Mesendoderm (in vitro differentiated cells): ENCODE measurements around the gene CCDC7.
"Not testable (repeated sequence)": the region's sequence is repeated elsewhere in the genome, so short reads cannot be mapped to it uniquely, and the experiment has no call there.

Experiments used
- DNase-seq: peaks from one replicate; pipeline ENCODE4 v3.0.0; 2013
- H2AK5ac ChIP-seq: 2 replicates; pipeline ENCODE4 v1.6.1; 2013; ENCODE audit warnings: low read length, inconsistent platforms
- H2BK120ac ChIP-seq: 2 replicates; pipeline ENCODE4 v1.6.1; 2013; ENCODE audit warnings: low read depth, mild to moderate bottlenecking, low read length, moderate library complexity, mixed read lengths
- H2BK15ac ChIP-seq: replicated peaks from 2 replicates; pipeline ENCODE4 v1.6.1; 2013; ENCODE audit warnings: low read depth, mild to moderate bottlenecking, moderate library complexity
- H2BK5ac ChIP-seq: 2 replicates; pipeline ENCODE4 v1.6.1; 2013; ENCODE audit warnings: low read length, inconsistent platforms
- H3K18ac ChIP-seq: 2 replicates; pipeline ENCODE4 v1.6.1; 2013; ENCODE audit warnings: mild to moderate bottlenecking, low read length, mixed read lengths
- H3K23ac ChIP-seq: one replicate; pipeline ENCODE4 v1.6.1; 2013; ENCODE audit warnings: low read length
- H3K27ac ChIP-seq: 2 replicates; pipeline ENCODE4 v1.5.1; 2013; ENCODE audit warnings: low read depth, mild to moderate bottlenecking, inconsistent platforms, low read length, moderate library complexity
- H3K27me3 ChIP-seq: 2 replicates; pipeline ENCODE4 v1.6.1; 2013; ENCODE audit warnings: low read length, control low read depth, mild to moderate bottlenecking, inconsistent platforms; ENCODE audit not compliant: insufficient read depth, poor library complexity
- H3K36me3 ChIP-seq: 2 replicates; pipeline ENCODE4 v1.6.1; 2013; ENCODE audit warnings: low read length, inconsistent platforms; ENCODE audit not compliant: control insufficient read depth, insufficient read depth
- H3K4ac ChIP-seq: one replicate; pipeline ENCODE4 v1.6.1; 2013; ENCODE audit warnings: low read depth, mild to moderate bottlenecking, low read length, moderate library complexity
- H3K4me1 ChIP-seq: 2 replicates; pipeline ENCODE4 v1.6.1; 2013; ENCODE audit warnings: low read depth, low read length, inconsistent platforms; ENCODE audit not compliant: control insufficient read depth
- H3K4me2 ChIP-seq: 2 replicates; pipeline ENCODE4 v1.6.1; 2013; ENCODE audit warnings: low read length
- H3K4me3 ChIP-seq: 2 replicates; pipeline ENCODE4 v1.5.1; 2013; ENCODE audit warnings: mild to moderate bottlenecking, low read length
- H3K56ac ChIP-seq: one replicate; pipeline ENCODE4 v1.6.1; 2013; ENCODE audit warnings: low read length
- H3K79me1 ChIP-seq: 2 replicates; pipeline ENCODE4 v1.6.1; 2013; ENCODE audit warnings: low read length, inconsistent platforms
- H3K79me2 ChIP-seq: 2 replicates; pipeline ENCODE4 v1.6.1; 2013; ENCODE audit warnings: mild to moderate bottlenecking, low read length; ENCODE audit not compliant: control insufficient read depth, insufficient read depth
- H3K9ac ChIP-seq: 2 replicates; pipeline ENCODE4 v1.6.1; 2013; ENCODE audit warnings: low read length, inconsistent platforms
- H4K5ac ChIP-seq: one replicate; pipeline ENCODE4 v1.6.1; 2013; ENCODE audit warnings: low read length
- H4K8ac ChIP-seq: one replicate; pipeline ENCODE4 v1.6.1; 2013; ENCODE audit warnings: low read depth, mild to moderate bottlenecking, control low read depth, low read length, moderate library complexity
- WGBS: extraction: QIAGEN DNeasy Blood & Tissue Kit; methylation state at CpG from one replicate; pipeline ENCODE4 v1.1.7; 2013; ENCODE audit warnings: low lambda C conversion rate, missing lambda C conversion rate; ENCODE audit not compliant: insufficient coverage; ENCODE audit errors: extremely low coverage; 5-methylcytosine and 5-hydroxymethylcytosine counted together

CCDC7 gene

DNA sequence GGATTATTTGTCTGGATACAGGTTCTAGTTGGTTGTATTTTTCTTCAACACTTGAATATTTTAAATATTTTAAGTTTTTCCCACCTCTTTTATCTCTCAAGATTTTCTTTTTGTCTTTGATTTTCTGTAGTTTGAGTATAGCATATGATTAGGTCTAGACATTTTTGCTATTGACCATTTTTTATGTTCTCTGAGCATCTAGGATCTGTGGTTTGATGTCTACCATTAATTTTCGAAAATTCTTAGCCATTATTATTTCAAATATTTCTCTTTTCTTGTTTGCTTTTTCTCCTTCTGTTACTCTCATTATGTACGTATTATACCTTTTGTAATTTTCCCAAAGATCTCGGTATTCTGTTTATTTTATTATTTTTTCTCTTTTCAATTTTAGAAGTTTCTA, 293.0 kb downstream of the CCDC7 start:
- Histone ChIP-seq H3K4me1 (no peaks in the 10 kb centered on the region), H3K36me3 (no peaks in the 10 kb centered on the region), H3K4me3 (no peak overlapping the region), H3K18ac (no peak overlapping the region), H4K5ac (no peak overlapping the region), H3K23ac (no peak overlapping the region), H3K4ac (no peak overlapping the region), H3K4me2 (no peak overlapping the region), H4K8ac (no peak overlapping the region), H2AK5ac (no peak overlapping the region), H3K56ac (no peak overlapping the region), H3K79me2 (no peaks in the 10 kb centered on the region), H3K27ac (no peak overlapping the region), H3K27me3 (no peaks in the 10 kb centered on the region), H2BK5ac (no peak overlapping the region), H2BK15ac (no peak overlapping the region), H3K79me1 (no peaks in the 10 kb centered on the region), H3K9ac (no peak overlapping the region), H2BK120ac (no peak overlapping the region)
- no CpG with 5 or more reads among the region's 3 CpGs for WGBS
- DNase-seq = no peak

DNA sequence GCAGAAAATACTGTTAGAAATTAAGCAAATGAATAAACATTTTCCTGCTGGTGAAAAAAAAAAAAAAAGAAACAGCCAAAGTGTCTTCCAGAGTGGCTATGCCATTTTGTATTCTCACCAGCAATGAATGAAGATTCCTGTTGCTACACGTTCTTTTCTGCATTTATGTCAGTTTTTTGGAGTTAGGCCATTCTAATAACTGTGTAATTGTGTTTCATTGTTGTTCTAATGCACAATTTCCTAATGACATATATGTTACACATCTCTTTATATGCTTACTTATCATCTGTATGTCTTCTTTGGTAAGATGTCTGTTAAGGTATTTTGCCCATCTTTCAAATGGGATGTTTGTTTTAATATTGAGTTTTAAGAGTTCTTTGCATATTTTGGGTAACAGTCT, 298.4 kb downstream of the CCDC7 start:
- no peak overlapping the region for H3K56ac ChIP-seq
- H3K79me1 ChIP-seq = no peaks in the 10 kb centered on the region
- no peak overlapping the region for H2BK15ac ChIP-seq
- H2BK120ac ChIP-seq = no peak overlapping the region
- no peak overlapping the region for H2AK5ac ChIP-seq
- no peaks in the 10 kb centered on the region for H3K27me3 ChIP-seq
- no peak overlapping the region for H3K4me3 ChIP-seq
- no peak overlapping the region for H3K23ac ChIP-seq
- H3K36me3 ChIP-seq = no peaks in the 10 kb centered on the region
- H3K79me2 ChIP-seq = no peaks in the 10 kb centered on the region
- H3K18ac ChIP-seq = no peak overlapping the region
- no CpG with 5 or more reads among the region's 1 CpG for WGBS
- no peak overlapping the region for H3K4ac ChIP-seq
- H4K5ac ChIP-seq = no peak overlapping the region
- H4K8ac ChIP-seq = no peak overlapping the region
- H3K27ac ChIP-seq = no peak overlapping the region
- no peak for DNase-seq
- H3K4me2 ChIP-seq = no peak overlapping the region
- H3K4me1 ChIP-seq = no peaks in the 10 kb centered on the region
- no peak overlapping the region for H3K9ac ChIP-seq
- H2BK5ac ChIP-seq = no peak overlapping the region

DNA sequence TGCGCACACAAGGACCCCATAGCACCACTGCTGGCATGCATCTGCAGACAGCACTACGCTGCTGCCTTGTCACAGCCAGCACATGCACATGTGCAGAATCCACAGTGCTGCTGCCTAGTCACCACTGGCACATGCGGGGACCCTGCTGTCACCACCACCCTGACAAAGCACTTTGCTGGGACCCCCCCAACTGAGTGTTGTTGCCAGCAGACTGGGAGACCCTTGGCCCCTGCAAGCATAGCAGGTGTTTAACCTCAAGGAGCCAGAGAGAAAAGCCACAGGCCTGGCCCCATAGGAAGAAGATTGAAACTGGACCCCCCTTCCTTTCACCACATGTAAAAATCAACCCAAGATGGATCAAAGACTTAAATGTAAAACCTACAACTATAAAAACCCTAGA, 300.9 kb downstream of the CCDC7 start:
- no peak overlapping the region for H2BK5ac ChIP-seq

DNA sequence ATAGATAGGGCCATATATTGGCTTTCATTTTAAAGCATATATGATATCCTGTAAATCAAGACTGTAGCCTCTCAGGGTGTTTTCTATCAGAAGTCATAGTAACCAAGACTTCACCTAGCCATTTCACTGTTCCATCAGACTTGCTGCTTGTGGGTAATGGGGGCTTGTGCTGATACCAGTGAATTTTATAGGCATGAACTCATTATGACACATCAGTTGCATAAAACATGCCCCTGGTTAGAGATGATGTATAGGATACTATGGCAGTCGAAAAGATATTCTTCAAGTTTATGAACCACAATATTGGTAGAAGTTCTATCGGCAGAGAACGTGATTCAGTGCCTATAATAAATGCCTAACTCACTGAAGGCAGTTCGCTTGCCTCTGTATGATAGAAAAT, 305.6 kb downstream of the CCDC7 start:
- Histone ChIP-seq H2BK5ac (no peak overlapping the region), H3K18ac (no peak overlapping the region), H3K27ac (no peak overlapping the region), H3K56ac (no peak overlapping the region), H3K4ac (no peak overlapping the region), H3K27me3 (no peaks in the 10 kb centered on the region), H3K4me3 (no peak overlapping the region), H4K8ac (no peak overlapping the region), H3K79me2 (no peaks in the 10 kb centered on the region), H3K4me2 (no peak overlapping the region), H2AK5ac (no peak overlapping the region), H3K9ac (no peak overlapping the region), H3K4me1 (no peaks in the 10 kb centered on the region), H2BK120ac (no peak overlapping the region), H4K5ac (no peak overlapping the region), H3K36me3 (no peaks in the 10 kb centered on the region), H3K79me1 (no peaks in the 10 kb centered on the region), H2BK15ac (no peak overlapping the region), H3K23ac (no peak overlapping the region)
- DNase-seq = no peak
- no CpG with 5 or more reads among the region's 4 CpGs for WGBS

More for the DNA sequence above, 300.9 kb downstream of the CCDC7 start:
- WGBS = no CpG with 5 or more reads among the region's 3 CpGs
- no peaks in the 10 kb centered on the region for H3K27me3 ChIP-seq
- H3K4me3 ChIP-seq = no peak overlapping the region
- H3K4me1 ChIP-seq = no peaks in the 10 kb centered on the region
- H3K79me1 ChIP-seq = no peaks in the 10 kb centered on the region
- H4K5ac ChIP-seq = no peak overlapping the region
- H3K9ac ChIP-seq = no peak overlapping the region
- no peak overlapping the region for H2AK5ac ChIP-seq
- H3K18ac ChIP-seq = no peak overlapping the region
- DNase-seq = no peak
- no peaks in the 10 kb centered on the region for H3K36me3 ChIP-seq
- no peak overlapping the region for H3K23ac ChIP-seq
- H3K4me2 ChIP-seq = no peak overlapping the region
- no peaks in the 10 kb centered on the region for H3K79me2 ChIP-seq
- no peak overlapping the region for H2BK15ac ChIP-seq
- no peak overlapping the region for H3K56ac ChIP-seq
- H3K27ac ChIP-seq = no peak overlapping the region
- no peak overlapping the region for H2BK120ac ChIP-seq
- no peak overlapping the region for H4K8ac ChIP-seq
- no peak overlapping the region for H3K4ac ChIP-seq

DNA sequence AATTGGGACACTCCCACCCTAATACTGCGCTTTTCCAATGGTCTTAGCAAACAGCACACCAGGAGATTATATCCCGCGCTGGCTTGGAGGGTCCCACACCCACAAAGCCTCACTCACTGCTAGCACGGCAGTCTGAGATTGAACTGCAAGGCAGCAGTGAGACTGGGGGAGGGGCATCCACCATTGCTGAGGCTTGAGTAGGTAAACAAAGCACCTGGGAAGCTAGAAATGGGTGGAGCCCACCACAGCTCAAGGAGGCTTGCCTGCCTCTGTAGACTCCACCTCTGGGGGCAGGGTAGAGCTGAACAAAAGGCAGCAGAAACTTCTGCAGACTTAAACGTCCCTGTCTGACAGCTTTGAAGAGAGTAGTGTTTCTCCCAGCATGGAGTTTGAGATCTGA, 309.0 kb downstream of the CCDC7 start:
- H3K18ac ChIP-seq, H2BK120ac ChIP-seq, H3K56ac ChIP-seq, H3K4me1 ChIP-seq, H4K8ac ChIP-seq, H3K36me3 ChIP-seq, H3K4me2 ChIP-seq, H3K4ac ChIP-seq, H2BK15ac ChIP-seq, H3K27ac ChIP-seq, H2BK5ac ChIP-seq, H3K4me3 ChIP-seq, H3K79me1 ChIP-seq, DNase-seq, H3K79me2 ChIP-seq, H3K27me3 ChIP-seq, H2AK5ac ChIP-seq, H3K23ac ChIP-seq, H3K9ac ChIP-seq, H4K5ac ChIP-seq: not testable (repeated sequence)
- no CpG with 5 or more reads among the region's 5 CpGs for WGBS

DNA sequence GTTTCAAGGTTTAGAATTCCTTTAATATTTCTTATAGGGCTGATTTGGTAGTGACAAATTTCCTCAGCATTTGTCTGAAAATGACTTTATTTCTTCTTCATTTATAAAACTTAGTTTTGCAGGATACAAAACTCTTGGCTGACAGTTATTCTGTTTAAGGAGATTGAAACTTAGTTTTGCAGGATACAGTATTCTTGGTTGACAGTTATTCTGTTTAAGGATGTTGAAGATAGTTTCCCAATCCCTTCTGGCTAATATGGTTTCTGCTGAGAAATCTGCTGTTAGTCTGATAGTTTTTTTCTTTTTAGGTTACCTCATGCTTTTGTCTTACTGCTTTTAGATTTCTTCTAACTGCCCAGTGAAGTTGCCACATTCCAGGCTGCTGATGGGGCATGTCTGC, 325.3 kb downstream of the CCDC7 start:
- no peak overlapping the region for H3K18ac ChIP-seq
- no peak overlapping the region for H2BK5ac ChIP-seq

More for the DNA sequence above, 325.3 kb downstream of the CCDC7 start:
- Histone ChIP-seq H3K4me1 (no peaks in the 10 kb centered on the region), H2AK5ac (no peak overlapping the region), H3K79me1 (no peaks in the 10 kb centered on the region), H4K5ac (no peak overlapping the region), H3K9ac (no peak overlapping the region), H3K79me2 (no peaks in the 10 kb centered on the region), H3K23ac (no peak overlapping the region), H3K4ac (no peak overlapping the region), H3K4me3 (no peak overlapping the region), H3K27ac (no peak overlapping the region), H3K4me2 (no peak overlapping the region), H2BK15ac (no peak overlapping the region), H4K8ac (no peak overlapping the region), H2BK120ac (no peak overlapping the region), H3K36me3 (no peaks in the 10 kb centered on the region), H3K56ac (no peak overlapping the region), H3K27me3 (no peaks in the 10 kb centered on the region)
- DNase-seq = peak; percentile 12
